Measurements from ENCODE around the gene EXOC6B.

EXOC6B gene

GRCh38 chr2:72130659-72131360 is 695.0 kb downstream of the EXOC6B start:
- FAIRE-seq (no peak), DNase-seq (ENCODE audit: insufficient read length, low spot score) (no peak)
- TF ChIP-seq POLR2AphosphoS5 (IDR thresholded peaks at IDR 0.05; ENCODE audit: low read depth, low read length) (no peak), POU2F2 (IDR thresholded peaks at IDR 0.05; ENCODE audit: low read depth, low read length) (no peak), TAF1 (IDR thresholded peaks at IDR 0.05; ENCODE audit: low read depth, low read length) (no peak), PAX5 (IDR thresholded peaks at IDR 0.05; ENCODE audit: insufficient read depth, low read length, severe bottlenecking) (no peak), SPI1 (IDR thresholded peaks at IDR 0.05; ENCODE audit: low read depth, low read length) (no peak), POLR2A (IDR thresholded peaks at IDR 0.05; ENCODE audit: low read depth, low read length) (no peak)

GRCh38 chr2:72129681-72130340 is 696.0 kb downstream of the EXOC6B start:
- no peak for DNase-seq (ENCODE audit: insufficient read length, low spot score)
- no peak for FAIRE-seq
- no peak for TF ChIP-seq TAF1 (IDR thresholded peaks at IDR 0.05; ENCODE audit: low read depth, low read length)
- no peak for TF ChIP-seq PAX5 (IDR thresholded peaks at IDR 0.05; ENCODE audit: insufficient read depth, low read length, severe bottlenecking)
- TF ChIP-seq POLR2A (IDR thresholded peaks at IDR 0.05; ENCODE audit: low read depth, low read length): no peak
- no peak for TF ChIP-seq POU2F2 (IDR thresholded peaks at IDR 0.05; ENCODE audit: low read depth, low read length)
- no peak for TF ChIP-seq POLR2AphosphoS5 (IDR thresholded peaks at IDR 0.05; ENCODE audit: low read depth, low read length)
- no peak for TF ChIP-seq SPI1 (IDR thresholded peaks at IDR 0.05; ENCODE audit: low read depth, low read length)

- DNase-seq (ENCODE audit: insufficient read length, low spot score) (no peak), FAIRE-seq (no peak)
- TF ChIP-seq SPI1 (IDR thresholded peaks at IDR 0.05; ENCODE audit: low read depth, low read length): no peak
- TF ChIP-seq PAX5 (IDR thresholded peaks at IDR 0.05; ENCODE audit: insufficient read depth, low read length, severe bottlenecking): no peak
- no peak for TF ChIP-seq POLR2A (IDR thresholded peaks at IDR 0.05; ENCODE audit: low read depth, low read length)
- TF ChIP-seq POU2F2 (IDR thresholded peaks at IDR 0.05; ENCODE audit: low read depth, low read length): no peak
- no peak for TF ChIP-seq POLR2AphosphoS5 (IDR thresholded peaks at IDR 0.05; ENCODE audit: low read depth, low read length)
- TF ChIP-seq TAF1 (IDR thresholded peaks at IDR 0.05; ENCODE audit: low read depth, low read length): no peak
These were observed 697.0 kb downstream of the EXOC6B start for GRCh38 chr2:72128843-72129227.

GRCh38 chr2:72128059-72128842 is 697.6 kb downstream of the EXOC6B start:
- no peak for FAIRE-seq
- TF ChIP-seq POU2F2 (IDR thresholded peaks at IDR 0.05; ENCODE audit: low read depth, low read length) (no peak), SPI1 (IDR thresholded peaks at IDR 0.05; ENCODE audit: low read depth, low read length) (no peak)
- DNase-seq (ENCODE audit: insufficient read length, low spot score): no peak

DNA sequence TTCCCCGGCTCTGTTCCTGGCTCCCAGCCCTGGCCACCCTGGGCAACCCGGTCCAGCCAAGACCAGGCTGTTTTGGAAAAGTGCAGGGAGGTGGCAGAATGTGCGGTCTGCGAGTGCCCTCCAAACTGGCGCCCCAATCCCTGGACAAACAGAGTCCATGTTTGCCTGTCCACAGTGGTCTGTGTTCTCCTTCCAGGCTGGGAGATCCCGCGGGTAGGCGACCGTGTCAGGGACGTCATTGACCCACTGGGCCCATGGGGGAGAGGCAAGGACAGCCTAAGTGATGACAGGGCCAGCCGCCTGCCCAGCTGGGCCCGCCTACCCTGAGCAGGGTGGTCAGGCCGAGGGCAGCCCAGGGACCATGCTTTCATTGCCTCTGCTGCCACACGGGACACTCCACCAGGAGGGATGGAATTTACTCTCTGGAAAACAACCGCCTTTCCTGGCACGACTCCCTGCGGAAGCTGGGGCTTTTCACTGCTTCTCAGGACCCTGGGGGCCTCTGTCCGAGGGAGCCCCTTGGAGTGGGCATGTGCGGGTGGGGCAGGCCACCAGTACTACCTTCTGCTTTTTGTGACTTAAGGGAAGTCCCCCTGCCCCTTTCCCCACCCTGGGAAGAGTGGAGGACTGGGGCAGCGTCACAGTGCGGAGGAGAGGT is 698.3 kb downstream of the EXOC6B start:
- no peak for FAIRE-seq
- TF ChIP-seq POLR2AphosphoS5 (IDR thresholded peaks at IDR 0.05; ENCODE audit: low read depth, low read length) (no peak), POU2F2 (IDR thresholded peaks at IDR 0.05; ENCODE audit: low read depth, low read length) (no peak), PAX5 (IDR thresholded peaks at IDR 0.05; ENCODE audit: insufficient read depth, low read length, severe bottlenecking) (no peak), POLR2A (IDR thresholded peaks at IDR 0.05; ENCODE audit: low read depth, low read length) (no peak), SPI1 (IDR thresholded peaks at IDR 0.05; ENCODE audit: low read depth, low read length) (no peak), TAF1 (IDR thresholded peaks at IDR 0.05; ENCODE audit: low read depth, low read length) (no peak)
- DNase-seq (ENCODE audit: insufficient read length, low spot score): no peak

GRCh38 chr2:72126186-72127100 is 699.4 kb downstream of the EXOC6B start:
- TF ChIP-seq POLR2A (IDR thresholded peaks at IDR 0.05; ENCODE audit: low read depth, low read length): no peak
- no peak for DNase-seq (ENCODE audit: insufficient read length, low spot score)
- FAIRE-seq: no peak

Data from GM12891 (cell line).